SK-N-SH (cell line): Measurements from ENCODE around the gene MAP3K3.

ENCODE experiments used
- EP300 ChIP-seq, 2 experiments: IDR thresholded peaks; 2 replicates each; pipeline versions ENCODE4 v1.4.0 to v1.6.1; 2012; ENCODE audit warnings: borderline replicate concordance in 1 of 2, low read depth in 1 of 2, low read length in 1 of 2
- GATA2 ChIP-seq: sonication (generic); formaldehyde crosslinking; IDR thresholded peaks from 2 replicates; pipeline ENCODE4 v1.5.0; 2020; ENCODE audit warnings: mild to moderate bottlenecking, missing genetic modification reagents
- NFIC ChIP-seq: IDR thresholded peaks from 2 replicates; pipeline ENCODE4 v1.4.0; 2012; ENCODE audit warnings: borderline replicate concordance
- NRF1 ChIP-seq: IDR thresholded peaks from 2 replicates; pipeline ENCODE4 v1.6.1; 2012; ENCODE audit warnings: low read depth, mild to moderate bottlenecking, low read length
- SIN3A ChIP-seq: IDR thresholded peaks from 2 replicates; pipeline ENCODE4 v1.6.1; 2012; ENCODE audit warnings: low read depth, mild to moderate bottlenecking, low read length, moderate library complexity, borderline replicate concordance
- SMC3 ChIP-seq: IDR thresholded peaks from 2 replicates; pipeline ENCODE4 v1.6.1; 2012; ENCODE audit warnings: low read depth, low read length, improper control_type of control experiment
- YY1 ChIP-seq: IDR thresholded peaks from 2 replicates; pipeline ENCODE4 v1.4.0; 2012; ENCODE audit warnings: low read depth, mild to moderate bottlenecking
- TF ChIP-seq, protein P1 (sequence below): fragments of 200-600 bp; sonication (generic); IDR thresholded peaks from 2 replicates; pipeline ENCODE4 v1.6.1; 2017; ENCODE audit warnings: antibody characterized with exemption, mild to moderate bottlenecking, moderate library complexity
- TF ChIP-seq, protein P2 (sequence below): fragments of 150-350 bp; IDR thresholded peaks from 2 replicates; pipeline ENCODE4 v1.6.1; 2017; ENCODE audit warnings: antibody characterized with exemption, low read length, low read depth, borderline replicate concordance
- TF ChIP-seq, protein P3 (sequence below): IDR thresholded peaks from 2 replicates; pipeline ENCODE4 v1.6.1; 2012; ENCODE audit warnings: mild to moderate bottlenecking, low read depth, low read length, moderate library complexity

DNA sequence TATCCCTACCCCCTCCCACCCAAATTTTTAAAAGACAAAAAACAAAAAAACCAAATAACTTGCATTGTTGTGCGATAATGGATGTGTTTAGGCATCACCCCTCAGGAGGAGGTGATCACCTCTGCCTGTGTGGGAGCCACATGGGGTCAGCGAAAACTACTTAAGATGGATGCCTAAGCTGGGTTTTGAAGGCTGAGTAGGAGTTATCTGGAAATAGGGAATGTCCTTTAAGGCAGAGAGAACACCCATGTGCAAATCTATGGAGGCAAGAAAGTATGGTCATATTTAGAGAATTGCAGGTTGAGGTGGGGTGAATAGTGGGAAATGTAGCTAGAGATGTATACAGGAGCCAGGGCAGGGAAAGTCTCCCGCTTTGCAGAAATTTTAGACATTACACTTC is 27.1 kb upstream of the MAP3K3 start:
- TF ChIP-seq, protein P1, sequence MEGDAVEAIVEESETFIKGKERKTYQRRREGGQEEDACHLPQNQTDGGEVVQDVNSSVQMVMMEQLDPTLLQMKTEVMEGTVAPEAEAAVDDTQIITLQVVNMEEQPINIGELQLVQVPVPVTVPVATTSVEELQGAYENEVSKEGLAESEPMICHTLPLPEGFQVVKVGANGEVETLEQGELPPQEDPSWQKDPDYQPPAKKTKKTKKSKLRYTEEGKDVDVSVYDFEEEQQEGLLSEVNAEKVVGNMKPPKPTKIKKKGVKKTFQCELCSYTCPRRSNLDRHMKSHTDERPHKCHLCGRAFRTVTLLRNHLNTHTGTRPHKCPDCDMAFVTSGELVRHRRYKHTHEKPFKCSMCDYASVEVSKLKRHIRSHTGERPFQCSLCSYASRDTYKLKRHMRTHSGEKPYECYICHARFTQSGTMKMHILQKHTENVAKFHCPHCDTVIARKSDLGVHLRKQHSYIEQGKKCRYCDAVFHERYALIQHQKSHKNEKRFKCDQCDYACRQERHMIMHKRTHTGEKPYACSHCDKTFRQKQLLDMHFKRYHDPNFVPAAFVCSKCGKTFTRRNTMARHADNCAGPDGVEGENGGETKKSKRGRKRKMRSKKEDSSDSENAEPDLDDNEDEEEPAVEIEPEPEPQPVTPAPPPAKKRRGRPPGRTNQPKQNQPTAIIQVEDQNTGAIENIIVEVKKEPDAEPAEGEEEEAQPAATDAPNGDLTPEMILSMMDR: no peak
- TF ChIP-seq GATA2 (CRISPR knock-in tag) (no peak), EP300 (IDR thresholded peaks at IDR 0.05; ENCODE audit: borderline replicate concordance in 1 of 2, low read depth in 1 of 2, low read length in 1 of 2) (no peak), YY1 (no peak), SMC3 (no peak), NFIC (no peak), SIN3A (no peak), NRF1 (no peak)
- TF ChIP-seq, protein P2, sequence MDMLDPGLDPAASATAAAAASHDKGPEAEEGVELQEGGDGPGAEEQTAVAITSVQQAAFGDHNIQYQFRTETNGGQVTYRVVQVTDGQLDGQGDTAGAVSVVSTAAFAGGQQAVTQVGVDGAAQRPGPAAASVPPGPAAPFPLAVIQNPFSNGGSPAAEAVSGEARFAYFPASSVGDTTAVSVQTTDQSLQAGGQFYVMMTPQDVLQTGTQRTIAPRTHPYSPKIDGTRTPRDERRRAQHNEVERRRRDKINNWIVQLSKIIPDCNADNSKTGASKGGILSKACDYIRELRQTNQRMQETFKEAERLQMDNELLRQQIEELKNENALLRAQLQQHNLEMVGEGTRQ: no peak
- TF ChIP-seq, protein P3, sequence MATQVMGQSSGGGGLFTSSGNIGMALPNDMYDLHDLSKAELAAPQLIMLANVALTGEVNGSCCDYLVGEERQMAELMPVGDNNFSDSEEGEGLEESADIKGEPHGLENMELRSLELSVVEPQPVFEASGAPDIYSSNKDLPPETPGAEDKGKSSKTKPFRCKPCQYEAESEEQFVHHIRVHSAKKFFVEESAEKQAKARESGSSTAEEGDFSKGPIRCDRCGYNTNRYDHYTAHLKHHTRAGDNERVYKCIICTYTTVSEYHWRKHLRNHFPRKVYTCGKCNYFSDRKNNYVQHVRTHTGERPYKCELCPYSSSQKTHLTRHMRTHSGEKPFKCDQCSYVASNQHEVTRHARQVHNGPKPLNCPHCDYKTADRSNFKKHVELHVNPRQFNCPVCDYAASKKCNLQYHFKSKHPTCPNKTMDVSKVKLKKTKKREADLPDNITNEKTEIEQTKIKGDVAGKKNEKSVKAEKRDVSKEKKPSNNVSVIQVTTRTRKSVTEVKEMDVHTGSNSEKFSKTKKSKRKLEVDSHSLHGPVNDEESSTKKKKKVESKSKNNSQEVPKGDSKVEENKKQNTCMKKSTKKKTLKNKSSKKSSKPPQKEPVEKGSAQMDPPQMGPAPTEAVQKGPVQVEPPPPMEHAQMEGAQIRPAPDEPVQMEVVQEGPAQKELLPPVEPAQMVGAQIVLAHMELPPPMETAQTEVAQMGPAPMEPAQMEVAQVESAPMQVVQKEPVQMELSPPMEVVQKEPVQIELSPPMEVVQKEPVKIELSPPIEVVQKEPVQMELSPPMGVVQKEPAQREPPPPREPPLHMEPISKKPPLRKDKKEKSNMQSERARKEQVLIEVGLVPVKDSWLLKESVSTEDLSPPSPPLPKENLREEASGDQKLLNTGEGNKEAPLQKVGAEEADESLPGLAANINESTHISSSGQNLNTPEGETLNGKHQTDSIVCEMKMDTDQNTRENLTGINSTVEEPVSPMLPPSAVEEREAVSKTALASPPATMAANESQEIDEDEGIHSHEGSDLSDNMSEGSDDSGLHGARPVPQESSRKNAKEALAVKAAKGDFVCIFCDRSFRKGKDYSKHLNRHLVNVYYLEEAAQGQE: no peak
